A673 (cell line): ENCODE results near the gene OSBPL3.

Experiments
- CTCF ChIP-seq: fragments of 300-800, 200-600 bp; sonication (generic); conservative IDR thresholded peaks from 2 replicates; pipeline ENCODE4 v1.5.1; 2017; ENCODE audit warnings: low read depth, mild to moderate bottlenecking, antibody characterized with exemption, low read length, moderate library complexity, mixed read lengths
- EZH2 ChIP-seq: fragments of 200-600 bp; sonication (generic); IDR thresholded peaks from 2 replicates; pipeline ENCODE4 v1.6.1; 2017; ENCODE audit warnings: borderline replicate concordance, low read depth, mild to moderate bottlenecking, mixed read lengths, antibody characterized with exemption, low read length; ENCODE audit not compliant: poor library complexity, severe bottlenecking

DNA sequence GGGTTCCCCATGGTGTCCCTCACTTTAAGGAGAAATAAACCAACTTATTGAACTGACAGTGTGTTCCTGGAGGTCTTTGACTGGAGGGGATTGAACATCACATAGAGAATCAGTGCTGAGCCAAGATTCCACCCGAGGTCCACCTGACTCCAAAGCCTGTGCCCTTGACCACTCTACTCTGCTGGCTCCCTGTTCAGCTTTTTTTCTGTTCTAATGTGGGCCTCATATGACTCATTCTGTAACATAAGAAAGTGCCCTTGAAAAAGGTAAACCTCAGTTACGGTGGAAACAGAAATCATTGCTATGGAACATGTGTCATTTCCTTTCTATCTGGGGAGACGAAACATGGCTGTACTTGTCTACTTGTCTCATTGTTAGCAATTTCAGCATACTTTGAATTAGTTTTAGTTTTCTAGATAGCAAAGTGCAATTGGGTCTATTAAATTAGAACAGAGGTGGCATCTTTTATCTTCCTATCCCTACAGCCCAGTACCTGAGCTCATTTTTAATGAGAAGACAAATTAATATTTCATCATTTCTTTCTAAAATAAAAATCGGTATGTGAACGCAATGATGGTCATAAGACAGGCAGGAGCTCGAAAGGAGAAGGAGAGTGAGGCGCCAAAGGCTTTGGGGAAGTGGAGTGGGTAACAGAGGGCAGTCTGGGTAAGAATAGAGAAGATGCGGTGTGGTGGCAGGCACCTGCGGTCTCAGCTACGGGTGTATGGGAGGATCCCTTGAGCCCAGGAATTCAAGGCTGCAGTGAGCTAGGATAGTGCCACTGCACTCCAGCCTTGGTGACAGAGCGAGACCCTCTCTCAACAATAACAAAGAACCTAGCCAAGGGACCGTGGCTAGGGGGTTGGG lies 224.2 kb downstream of the OSBPL3 start:
- TF ChIP-seq EZH2, result no peak
- TF ChIP-seq CTCF, result no peak
